Globus pallidus (tissue), 1 donor: ENCODE results near the gene UNK.
"Not testable (repeated sequence)": the region's sequence is repeated elsewhere in the genome, so short reads cannot be mapped to it uniquely, and the experiment has no call there.

Experiments used
- DNase-seq: peaks from one replicate; pipeline ENCODE4 v3.0.0-alpha.2; 2015; ENCODE audit warnings: low spot score

Gene UNK

DNA sequence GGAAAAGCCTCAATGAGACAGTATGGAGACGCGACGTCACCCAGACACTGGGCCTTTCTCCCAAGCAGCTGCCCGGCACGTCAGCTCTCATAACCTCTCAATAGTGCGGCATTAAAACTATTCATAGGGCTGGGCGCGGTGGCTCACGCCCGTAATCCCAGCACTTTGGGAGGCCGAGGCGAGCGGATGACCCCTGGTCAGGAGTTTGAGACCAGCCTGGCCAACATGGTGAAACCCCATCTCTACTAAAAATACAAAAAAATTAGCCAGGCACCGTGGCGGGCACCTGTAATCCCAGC lies 67.0 kb downstream of the UNK start:
- not testable (repeated sequence) for DNase-seq

DNA sequence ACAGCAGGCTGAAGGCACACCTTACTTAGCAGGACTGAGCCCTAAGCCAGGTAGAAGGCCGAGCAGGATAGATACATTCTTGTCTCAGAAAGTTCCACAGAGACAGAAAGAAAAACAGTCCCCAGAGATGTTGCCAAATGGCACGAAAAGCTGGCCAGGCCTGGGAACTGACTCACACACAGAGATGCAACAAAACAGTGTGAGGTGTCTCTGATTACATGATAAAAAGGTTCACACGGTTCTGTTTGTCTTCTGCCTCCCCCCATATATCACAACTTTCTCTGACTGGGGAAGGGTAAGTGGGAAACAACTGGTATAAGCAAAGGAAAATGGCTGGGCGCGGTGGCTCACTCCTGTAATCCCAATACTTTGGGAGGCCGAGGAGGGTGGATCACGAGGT lies 68.8 kb downstream of the UNK start:
- no peak for DNase-seq

DNA sequence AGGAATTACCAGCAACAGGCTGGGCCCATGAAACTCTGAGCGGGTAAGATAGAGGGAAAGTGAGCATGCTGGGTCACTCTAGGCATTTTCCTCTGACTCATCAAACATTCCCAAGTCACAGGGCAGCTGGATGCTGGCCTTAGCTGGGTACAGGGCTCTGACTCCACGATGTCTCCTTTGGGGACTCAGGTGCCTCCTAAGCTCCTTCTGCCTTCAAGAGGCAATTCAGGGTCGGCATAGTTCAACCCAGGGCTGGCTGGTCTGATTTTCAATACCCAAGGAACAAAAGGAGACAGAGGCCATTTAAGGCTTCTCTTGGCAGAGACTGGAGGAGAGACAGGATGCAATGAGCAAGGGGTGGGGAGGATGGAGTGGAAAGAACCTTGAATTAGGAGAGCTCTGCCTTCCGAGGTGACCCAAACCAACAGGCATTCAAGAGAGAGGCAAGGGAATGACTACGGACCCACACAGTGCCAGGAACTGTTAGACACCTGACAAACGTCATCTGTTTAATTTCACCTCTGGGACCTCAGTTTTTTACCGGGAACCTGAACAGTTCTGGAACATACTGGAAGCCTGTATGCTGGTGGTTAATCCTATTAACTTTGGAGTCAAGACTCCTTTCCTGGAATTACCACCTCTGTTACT lies 69.6 kb downstream of the UNK start:
- peak; percentile 41 for DNase-seq

DNA sequence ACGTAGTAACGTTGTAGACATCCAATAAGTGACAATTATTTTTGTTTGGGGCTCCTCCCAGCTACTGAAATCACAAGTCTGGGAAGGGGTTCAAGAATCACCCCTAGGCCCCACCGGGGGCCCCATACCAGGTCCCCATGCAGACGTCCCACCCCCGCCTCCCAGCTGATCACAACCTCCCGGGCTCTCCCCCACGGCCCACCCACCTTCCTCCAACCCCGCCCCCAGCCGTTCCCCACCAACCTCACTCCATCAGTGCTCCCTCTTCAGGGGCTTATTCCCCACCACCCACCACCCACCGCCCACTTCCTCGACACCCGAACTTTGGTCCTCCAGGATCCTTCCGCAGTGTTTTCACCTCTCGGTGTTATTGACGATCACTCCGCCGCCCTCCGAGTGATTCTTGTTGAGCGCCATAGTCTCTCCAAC lies 70.3 kb downstream of the UNK start:
- DNase-seq = no peak

DNA sequence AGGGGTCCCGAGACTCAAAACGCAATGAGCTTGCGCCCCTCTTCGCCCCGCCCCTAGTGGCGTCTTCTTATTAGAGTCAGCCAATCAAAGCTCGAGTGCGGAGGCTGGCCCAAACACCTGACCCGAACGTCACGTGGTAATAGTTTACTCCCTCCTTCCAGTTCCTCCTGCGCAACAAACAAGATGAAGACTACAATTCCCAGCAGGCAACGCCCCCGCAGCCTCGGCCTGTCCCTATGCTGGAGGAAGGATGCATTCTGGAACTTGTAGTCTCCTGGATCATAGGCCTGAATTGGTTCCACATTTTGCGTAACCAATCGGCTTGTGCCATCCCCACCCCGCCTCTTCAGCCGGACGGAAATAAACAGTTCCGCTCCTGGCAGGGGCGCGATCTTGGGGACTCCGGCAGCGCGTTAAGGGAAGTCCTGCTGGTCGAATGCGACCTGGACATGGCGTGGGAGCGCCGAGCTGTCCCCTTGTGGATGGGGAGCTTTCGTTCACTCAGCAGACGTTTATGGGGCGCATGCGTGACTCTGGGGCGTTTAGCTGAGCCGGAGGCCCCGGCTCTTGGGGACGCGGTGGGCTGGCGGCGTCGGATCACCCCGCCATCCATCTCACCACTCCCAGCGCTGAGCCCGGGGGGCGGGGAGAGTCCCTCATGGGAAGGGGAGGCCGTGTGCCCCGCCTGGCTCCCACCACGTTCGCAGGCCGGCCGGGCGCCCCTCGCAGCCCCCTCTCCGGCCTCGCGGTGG lies 70.9 kb downstream of the UNK start, which contains the start of gene WBP2:
Gene WBP2, minus strand, starts transcription at position 26 of the 752 bp plus-strand sequence. CDS start 38 bp downstream, outside the sequence.
- DNase-seq = peak; percentile 100

DNA sequence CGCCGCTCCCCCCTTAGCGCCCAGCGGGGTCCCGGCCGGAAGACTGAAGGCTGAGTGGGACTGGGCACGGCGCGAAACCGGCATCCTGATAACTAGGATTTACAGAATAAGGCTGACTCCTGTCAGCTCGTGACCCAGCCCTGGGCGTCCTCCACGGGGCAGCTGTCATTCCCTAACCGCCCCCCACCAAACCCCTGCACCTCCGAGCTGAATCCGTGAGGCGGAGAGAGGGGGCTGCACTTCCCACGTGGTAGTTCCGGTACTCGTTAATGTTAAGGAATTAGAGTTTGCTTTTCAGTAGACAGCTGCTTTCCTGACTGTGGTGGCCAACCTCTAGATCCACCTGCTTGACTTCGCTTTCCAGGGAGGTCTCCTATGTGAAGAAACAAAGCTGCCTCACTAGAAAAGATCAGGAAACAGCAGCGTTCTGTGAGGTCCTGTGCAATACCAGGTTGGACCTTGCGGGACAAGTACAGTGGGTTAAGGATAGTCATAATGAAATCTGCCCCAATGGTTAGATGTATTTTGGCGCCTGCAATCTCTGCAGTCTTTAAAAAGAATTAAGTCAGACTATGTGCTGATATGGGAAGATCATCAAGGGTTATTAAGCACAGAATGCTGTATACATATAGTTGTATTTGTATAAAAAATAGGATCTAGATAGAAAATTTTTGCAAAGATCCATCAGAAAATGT lies 71.6 kb downstream of the UNK start:
- DNase-seq = no peak

DNA sequence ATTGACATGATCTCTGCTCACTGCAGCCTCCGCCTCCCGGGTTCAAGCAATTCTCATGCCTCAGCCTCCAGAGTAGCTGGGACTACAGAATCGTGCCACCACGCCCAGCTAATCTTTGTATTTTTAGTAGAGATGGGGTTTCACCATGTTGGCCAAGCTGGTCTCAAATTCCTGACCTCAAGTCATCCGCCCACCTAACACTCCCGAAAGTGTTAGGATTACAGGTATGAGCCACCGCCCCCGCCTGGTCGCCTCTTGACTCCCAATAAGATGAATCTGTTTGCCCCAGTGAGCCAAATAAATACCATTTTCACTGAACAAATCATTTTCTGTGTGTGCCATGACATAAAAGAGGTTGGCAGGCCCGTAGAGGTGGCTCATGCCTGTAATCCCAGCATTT lies 74.8 kb downstream of the UNK start:
- DNase-seq = not testable (repeated sequence)

DNA sequence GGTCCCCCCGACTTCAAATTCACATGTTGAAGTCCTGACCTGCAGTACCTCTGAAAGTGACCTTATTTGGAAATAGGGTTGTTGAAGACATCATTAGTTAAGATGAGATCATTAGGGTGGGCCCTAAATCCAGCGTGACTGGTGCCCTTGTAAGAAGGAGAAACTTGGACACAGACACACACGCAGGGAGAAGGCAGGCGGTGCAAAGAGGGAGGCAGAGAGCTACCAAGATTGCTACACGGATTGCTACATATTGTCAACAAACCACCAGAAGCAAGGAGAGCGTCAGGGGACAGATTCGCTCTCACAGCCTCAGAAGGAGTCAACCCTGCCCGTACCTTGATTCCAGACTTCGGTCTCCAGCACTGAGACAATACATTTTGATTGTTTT lies 77.3 kb downstream of the UNK start:
- no peak for DNase-seq

DNA sequence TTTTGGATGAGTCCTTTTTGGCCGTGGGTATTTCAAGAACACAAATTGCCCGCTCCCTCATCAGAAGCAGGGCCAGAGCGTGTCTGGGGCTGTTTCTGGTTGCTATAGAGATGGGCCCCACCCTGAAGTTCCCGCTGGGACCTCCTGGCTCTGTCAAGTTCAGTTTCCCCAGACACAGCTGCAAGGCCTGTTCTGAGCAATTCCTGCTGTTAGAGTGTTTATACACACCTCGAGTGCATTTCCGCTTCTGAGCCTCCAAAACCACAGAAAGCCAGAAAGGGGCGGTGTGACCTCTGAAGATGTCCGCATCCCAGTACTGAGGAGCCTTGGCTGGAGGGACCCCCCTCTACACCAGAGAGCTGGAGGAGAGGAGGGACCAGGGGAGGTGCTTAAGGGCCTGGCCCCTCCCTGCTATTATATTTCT lies 79.9 kb downstream of the UNK start:
- no peak for DNase-seq

DNA sequence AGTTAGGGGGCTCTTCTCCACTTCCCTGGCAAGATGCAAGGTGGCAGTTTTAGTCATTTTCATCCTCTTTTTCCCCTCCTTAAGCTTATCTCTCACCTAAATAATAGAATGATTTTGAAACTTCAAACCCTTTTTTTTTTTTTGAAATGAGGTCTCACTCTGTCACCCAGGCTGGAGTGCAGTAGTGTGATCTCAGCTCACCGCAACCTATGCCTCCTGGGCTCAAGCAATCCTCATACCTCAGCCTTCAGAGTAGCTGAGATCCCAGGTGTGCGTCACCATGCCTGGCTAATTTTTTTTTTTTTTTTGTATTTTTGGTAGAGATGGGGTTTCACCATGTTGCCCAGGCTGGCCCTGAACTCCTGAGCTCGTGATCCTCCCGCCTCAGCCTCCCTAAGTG lies 80.3 kb downstream of the UNK start:
- not testable (repeated sequence) for DNase-seq

DNA sequence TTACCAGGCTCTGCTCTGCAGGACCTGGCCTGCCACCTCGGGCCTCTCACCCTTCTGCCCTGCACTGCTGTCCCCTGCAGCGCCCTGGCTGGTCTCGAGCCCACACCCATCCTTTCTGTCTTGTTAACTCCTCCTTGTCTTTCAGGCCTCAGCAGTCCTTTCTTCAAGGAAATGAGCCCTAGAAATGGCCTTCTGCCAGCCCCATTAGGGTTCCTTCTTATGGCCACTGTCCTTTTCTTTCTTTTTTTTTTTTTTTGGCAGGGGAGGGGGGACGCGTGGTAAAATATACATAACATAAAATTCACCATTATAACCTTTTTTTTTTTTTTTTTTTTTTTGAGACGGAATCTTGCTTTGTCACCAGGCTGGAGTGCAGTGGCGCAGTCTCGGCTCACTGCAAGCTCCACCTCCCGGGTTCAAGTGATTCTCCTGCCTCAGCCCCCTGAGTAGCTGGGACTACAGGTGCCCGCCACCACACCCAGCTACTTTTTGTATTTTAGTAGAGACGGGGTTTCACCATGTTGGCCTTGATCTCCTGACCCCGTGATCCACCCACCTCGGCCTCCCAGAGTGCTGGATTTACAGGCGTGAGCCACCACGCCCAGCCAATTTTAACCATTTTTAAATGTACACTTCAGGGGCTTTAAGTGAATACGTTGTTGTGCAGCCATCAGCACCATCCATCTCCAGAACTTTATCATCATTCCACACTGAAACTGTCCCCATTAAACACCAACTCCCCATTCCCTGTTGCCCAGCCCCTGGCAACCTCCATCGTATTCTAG lies 81.0 kb downstream of the UNK start:
- not testable (repeated sequence) for DNase-seq

DNA sequence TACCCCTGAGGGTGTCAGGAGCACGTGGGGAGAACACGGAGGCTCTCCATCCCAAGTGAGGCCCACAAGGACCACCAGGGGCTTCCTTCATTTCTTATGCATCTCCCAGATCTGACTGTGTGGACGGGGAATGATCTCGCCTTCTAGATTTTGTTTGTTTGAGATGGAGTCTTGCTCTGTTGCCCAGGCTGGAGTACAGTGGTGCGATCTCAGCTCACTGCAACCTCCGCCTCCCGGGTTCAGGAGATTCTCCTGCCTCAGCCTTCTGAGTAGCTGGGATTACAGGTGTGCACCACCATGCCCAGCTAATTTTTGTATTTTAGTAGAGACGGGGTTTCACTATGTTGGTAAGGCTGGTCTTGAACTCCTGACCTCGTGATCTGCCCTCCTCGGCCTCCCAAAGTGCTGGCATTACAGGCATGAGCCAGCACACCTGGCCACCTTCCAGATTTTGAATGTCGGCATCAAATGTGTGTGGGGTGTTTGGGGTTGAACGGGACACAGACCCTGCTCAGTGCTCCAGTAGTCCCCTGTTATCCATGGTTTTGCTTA lies 84.2 kb downstream of the UNK start:
- not testable (repeated sequence) for DNase-seq

DNA sequence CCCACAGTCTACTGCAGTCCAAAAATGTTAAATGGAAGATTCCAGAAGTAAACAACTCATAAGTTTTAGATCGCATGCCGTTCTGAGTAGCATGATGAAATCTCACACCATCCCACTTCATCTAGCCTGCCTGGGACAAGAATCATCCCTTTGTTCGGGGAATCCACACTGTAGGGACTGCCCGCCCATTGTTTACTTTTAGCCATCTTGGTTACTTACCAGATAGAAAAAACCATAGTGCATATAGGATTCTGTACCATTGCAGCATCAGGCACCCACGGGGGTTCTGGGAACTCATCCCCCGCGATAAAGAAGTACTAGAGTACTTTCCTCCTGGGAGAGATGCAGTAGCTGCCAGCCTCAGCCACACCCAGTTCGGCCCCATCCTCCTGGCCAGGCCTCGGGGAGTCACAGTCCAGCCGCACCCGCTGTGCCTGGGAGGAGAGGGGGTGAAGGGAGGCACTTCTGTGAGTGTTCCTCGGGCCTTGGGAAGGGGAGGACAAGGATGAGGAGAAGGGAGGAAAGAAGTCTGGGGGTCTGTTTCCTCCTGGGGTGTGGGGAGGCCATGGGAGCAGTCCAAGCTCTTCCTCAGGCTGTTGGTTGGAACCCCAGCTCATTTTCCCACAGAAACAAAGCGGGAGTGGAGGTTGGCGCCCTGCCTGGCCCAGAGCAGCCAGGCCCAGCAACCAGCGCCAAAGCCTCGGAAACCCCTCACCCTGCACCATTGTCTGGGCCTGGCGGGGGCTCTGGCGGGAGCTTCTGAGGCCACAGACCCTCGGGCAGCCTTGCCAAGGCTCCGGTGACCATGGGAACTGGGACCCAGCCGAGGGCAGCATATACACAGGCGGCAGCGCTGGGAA lies 84.9 kb downstream of the UNK start:
- DNase-seq = peak; percentile 89

DNA sequence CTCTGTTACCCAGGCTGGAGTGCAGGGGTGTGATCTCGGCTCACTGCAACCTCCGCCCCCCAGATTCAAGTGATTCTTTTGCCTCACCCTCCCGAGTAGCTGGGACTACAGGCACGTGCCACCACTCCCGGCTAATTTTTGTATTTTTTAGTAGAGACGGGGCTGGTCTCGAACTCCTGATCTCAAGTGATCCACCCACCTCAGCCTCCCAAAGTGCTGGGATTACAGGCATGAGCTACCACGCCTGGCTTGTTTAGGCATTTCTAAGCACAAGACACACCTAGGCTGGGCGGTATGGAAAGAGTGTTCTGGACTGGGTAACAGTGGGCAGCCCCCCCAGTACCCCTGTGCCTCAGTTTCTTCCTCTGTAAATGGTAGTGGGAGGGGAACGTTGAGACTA lies 85.6 kb downstream of the UNK start:
- not testable (repeated sequence) for DNase-seq

DNA sequence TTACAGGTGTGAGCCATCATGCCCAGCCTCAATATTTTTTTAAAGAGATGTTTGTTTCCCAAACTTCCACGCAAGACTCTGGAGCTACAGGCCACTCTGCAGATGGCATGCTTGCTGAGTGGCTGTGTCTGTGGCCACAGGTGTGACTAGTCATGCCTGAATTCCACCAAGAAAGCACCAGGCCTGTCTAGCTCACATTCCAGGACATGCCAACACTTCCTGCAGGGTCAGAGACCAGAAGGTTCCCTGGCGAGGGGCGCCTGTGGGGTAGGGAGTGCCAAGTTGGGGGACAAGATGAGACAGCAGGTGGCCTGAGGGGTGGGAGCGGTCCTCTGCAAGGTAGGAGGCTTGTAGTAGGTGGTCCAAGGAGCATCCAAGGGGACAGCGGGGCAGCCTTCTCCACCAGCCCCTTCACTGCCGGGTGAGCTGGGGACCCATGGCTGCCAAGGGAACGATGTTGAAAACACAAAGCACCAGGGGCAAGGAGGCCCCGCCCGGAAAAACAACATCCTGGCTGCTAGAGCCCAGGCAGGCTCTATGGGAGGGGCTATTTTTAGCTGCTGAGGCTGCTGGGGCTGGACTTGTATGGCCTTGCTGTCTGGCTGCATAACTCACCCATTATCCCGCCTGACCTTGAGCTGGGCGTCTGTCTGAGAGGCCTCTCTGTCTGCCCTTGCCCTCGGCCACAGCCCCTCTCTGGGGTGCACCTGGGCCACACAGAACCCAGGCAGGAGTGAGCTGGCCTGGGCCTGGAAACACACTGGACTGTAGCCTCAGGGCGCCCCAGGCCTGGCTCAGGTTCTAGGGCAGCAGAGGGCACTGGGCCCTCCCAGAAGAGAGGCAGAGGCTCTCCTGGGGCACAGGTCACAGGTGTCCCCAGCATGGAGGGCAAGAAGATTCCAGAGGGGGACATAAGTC lies 88.1 kb downstream of the UNK start:
- DNase-seq = peak; percentile 70

DNA sequence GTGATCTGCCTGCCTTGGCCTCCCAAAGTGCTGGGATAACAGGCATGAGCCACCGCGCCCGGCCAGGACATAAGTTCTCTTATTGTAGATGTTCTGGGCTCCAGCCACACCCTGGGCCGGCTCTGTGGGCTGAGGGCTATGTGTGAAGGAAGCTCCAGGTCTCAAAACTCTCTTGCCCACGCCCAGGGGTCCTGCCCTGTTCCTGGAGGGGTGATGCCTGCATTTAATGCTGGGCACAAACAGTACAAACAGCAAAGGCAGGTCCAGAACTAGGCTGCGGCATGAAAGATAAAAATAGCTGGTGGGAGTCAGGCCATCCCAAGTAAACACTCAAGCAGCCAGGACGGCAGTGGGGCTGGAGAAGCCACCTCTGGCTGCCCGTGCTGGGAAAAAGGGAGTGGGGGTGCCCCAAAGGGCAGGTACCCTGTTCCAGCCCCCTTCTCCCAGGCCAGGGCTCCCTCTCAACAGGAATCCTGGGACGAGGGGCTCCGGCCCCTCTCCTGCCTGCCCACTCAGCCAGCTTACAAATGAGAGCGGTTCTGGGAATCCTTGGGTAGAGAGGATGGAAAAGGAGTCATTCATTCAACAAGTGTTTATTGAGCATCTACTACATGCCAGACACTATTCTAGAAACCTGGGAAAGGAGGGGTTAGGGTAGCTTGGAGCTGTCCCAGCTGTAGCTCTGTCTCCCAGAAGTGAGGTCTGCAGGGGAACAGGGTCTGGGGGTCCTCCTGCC lies 89.1 kb downstream of the UNK start:
- no peak for DNase-seq

DNA sequence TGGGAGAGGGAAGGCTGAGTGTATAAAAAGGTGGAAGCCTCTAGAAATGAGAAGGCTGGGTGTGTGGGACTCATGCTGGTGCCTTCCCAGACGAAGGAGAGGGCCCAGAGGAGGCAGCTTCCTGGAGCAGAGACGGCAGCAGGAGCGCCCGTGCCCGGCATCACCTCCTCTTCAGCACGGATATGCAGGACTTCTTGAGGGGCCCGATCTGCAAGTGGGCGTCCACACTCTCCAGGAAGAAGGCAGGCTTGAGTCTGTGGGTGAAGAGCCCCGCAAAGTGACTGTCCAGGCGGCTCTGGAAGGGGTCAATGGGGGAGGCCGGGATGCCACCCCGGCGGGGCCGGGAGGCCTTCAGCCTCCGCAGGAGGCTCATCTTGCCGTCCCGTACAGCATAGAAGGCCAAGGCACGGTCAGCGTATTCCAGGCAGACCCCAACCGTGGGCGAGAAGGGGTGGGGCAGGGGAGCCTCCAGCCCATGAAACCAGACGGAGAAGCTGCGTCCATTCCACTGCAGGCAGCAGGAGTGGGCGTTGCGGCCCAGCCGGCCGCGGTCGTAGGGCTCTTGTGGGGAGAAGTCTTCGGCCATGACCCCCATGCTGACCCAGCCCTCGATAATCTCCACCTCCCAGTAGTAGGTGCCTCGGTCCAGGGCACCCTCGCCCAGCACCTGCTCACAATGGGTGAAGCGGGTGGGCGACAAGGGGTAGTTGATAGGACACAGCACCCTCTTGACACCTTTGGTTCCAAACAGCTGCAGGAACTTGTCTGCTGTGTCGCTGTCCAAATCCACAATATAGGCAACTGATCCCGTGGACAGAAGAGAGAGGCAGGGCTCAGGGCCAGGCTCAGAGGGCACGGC lies 89.9 kb downstream of the UNK start:
- DNase-seq = no peak
